ENCODE data around the gene MYO5A. TPM values are rescaled to one million over a fixed set of nuclear protein-coding genes. Genes with fewer than 3 reads are reported as not detected.

MYO5A gene
- total and polyA plus RNA-seq, 2 donors (not counting 3 experiments of a cell fraction or from before 2014, with no cell fraction given), result 31.9 to 91.9 TPM

DNA sequence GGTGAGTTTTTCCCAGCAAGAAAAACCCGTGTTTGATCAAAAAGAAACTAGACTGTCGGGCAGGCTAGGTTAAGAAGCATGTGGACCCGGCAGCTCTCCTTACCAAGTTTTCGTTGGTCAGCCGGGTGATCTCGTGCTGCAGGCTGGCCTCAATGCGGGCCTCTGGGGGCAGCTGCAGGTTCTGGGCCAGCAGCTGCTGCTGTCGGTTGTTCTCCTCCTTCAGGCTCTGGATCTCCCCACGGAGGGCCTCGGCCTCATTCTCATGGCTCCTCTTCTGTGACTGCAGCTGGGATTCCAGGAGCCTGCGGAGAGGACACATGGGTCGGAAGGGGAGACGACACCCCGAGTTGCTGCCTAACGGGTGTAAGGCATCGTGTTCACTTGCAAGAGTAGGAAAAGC is 188.6 kb downstream of the MYO5A start:
- Histone ChIP-seq H3K27me3 (ENCODE audit: control insufficient read depth in 2 of 2, insufficient read depth in 2 of 2, low read length in 2 of 2) (no peaks in the 10 kb centered on the region), H3K4me2 (ENCODE audit: insufficient read depth, low read length) (no peak overlapping the region), H2AFZ (ENCODE audit: low read depth, low read length) (no peak overlapping the region), H3K9ac (replicated peaks; ENCODE audit: extremely low read depth, insufficient read depth, low read length) (no peak overlapping the region), H3K4me3 (replicated peaks in 1 of 3; ENCODE audit: insufficient read depth in 1 of 3, low read depth in 1 of 3, low read length in 3 of 3) (no peak overlapping the region), H3K9me3 (replicated peaks; ENCODE audit: control insufficient read depth, insufficient read depth, low read length) (no peaks in the 10 kb centered on the region), H4K20me1 (replicated peaks; ENCODE audit: control insufficient read depth, extremely low read depth, insufficient read depth, low read length) (no peaks in the 10 kb centered on the region), H3K27ac (ENCODE audit: insufficient read depth, low read depth, low read length) (no peak overlapping the region), H3K9me1 (replicated peaks; ENCODE audit: control insufficient read depth, extremely low read depth, insufficient read depth, low read length) (no peaks in the 10 kb centered on the region), H3K79me2 (ENCODE audit: control insufficient read depth, insufficient read depth, low read length) (no peaks in the 10 kb centered on the region), H3K4me1 (ENCODE audit: control insufficient read depth, extremely low read depth, insufficient read depth, low read length) (peaks cover 3% of the 10 kb centered on the region), H3K36me3 (ENCODE audit: control insufficient read depth in 2 of 2, extremely low read depth in 1 of 2, insufficient read depth in 2 of 2, low read length in 2 of 2) (peaks cover 2 to 9% of the 10 kb centered on the region in 2 experiments)
- dilution Hi-C loops (cut with MboI; ENCODE audit: extremely low pct_ligation_motif_present, low sequenced_read_pairs) (no loop called here), intact Hi-C loops (cut with micrococcal nuclease) (no loop called here)
- FAIRE-seq (no peak), DNase-seq (ENCODE audit: low read depth, low spot score) (no peak)
- no TSS peak for BruUV-seq (replicated peaks)
- TF ChIP-seq JUN (IDR thresholded peaks at IDR 0.05; ENCODE audit: borderline replicate concordance, insufficient read depth, insufficient read length, low read depth) (no peak), POLR2AphosphoS5 (IDR thresholded peaks at IDR 0.05; ENCODE audit: insufficient read depth, low read depth, low read length) (no peak), FOS (IDR thresholded peaks at IDR 0.05; ENCODE audit: borderline replicate concordance, insufficient read depth, low read length) (no peak), MYC (IDR thresholded peaks at IDR 0.05; ENCODE audit: low read depth, low read length) (no peak), GATA2 (IDR thresholded peaks at IDR 0.05; ENCODE audit: insufficient read depth, insufficient read length, low read depth, low read length) (no peak), EZH2 (IDR thresholded peaks at IDR 0.05; ENCODE audit: borderline replicate concordance, low read depth, low read length, severe bottlenecking) (no peak), POLR2A (IDR thresholded peaks at IDR 0.05; ENCODE audit: low read depth, low read length) (no peak)
- TF ChIP-seq, protein P1, sequence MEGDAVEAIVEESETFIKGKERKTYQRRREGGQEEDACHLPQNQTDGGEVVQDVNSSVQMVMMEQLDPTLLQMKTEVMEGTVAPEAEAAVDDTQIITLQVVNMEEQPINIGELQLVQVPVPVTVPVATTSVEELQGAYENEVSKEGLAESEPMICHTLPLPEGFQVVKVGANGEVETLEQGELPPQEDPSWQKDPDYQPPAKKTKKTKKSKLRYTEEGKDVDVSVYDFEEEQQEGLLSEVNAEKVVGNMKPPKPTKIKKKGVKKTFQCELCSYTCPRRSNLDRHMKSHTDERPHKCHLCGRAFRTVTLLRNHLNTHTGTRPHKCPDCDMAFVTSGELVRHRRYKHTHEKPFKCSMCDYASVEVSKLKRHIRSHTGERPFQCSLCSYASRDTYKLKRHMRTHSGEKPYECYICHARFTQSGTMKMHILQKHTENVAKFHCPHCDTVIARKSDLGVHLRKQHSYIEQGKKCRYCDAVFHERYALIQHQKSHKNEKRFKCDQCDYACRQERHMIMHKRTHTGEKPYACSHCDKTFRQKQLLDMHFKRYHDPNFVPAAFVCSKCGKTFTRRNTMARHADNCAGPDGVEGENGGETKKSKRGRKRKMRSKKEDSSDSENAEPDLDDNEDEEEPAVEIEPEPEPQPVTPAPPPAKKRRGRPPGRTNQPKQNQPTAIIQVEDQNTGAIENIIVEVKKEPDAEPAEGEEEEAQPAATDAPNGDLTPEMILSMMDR (IDR thresholded peaks at IDR 0.05; ENCODE audit: extremely low read depth in 1 of 2, insufficient read depth in 1 of 2, low read depth in 1 of 2, low read length in 2 of 2), result no peak
- TF ChIP-seq, protein P2, sequence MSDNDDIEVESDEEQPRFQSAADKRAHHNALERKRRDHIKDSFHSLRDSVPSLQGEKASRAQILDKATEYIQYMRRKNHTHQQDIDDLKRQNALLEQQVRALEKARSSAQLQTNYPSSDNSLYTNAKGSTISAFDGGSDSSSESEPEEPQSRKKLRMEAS (IDR thresholded peaks at IDR 0.05; ENCODE audit: insufficient read depth, insufficient read length), result no peak
- CTCF ChIA-PET, result interaction anchor here (0.9 kb wide), 1 partner anchor 28 kb away, joined by 3 read pairs; no protein-coding TSS in a partner anchor
- POLR2A ChIA-PET, result no interaction called here

Measured in endothelial cell of umbilical vein (primary cell).